NT2/D1 (cell line): ENCODE results near the gene ZNF600.
"Not testable (repeated sequence)": the region's sequence is repeated elsewhere in the genome, so short reads cannot be mapped to it uniquely, and the experiment has no call there.

Experiments used
- DNase-seq: peaks from one replicate; pipeline ENCODE4 v3.0.0-alpha.2; 2011; ENCODE audit warnings: low read depth, low spot score
- H3K27me3 ChIP-seq: 2 replicates; pipeline ENCODE4 v1.6.0; 2011; ENCODE audit warnings: mild to moderate bottlenecking; ENCODE audit not compliant: insufficient read length, insufficient read depth
- H3K36me3 ChIP-seq: 2 replicates; pipeline ENCODE4 v1.6.1; 2011; ENCODE audit warnings: mild to moderate bottlenecking, low read length, mixed read lengths; ENCODE audit not compliant: insufficient read depth, insufficient read length
- H3K4me1 ChIP-seq: 2 replicates; pipeline ENCODE4 v1.5.1; 2011; ENCODE audit not compliant: insufficient read depth, insufficient read length
- H3K4me3 ChIP-seq: 2 replicates; pipeline ENCODE4 v1.5.1; 2011; ENCODE audit warnings: low read depth; ENCODE audit not compliant: insufficient read length
- H3K9ac ChIP-seq: 2 replicates; pipeline ENCODE4 v1.6.0; 2011; ENCODE audit warnings: low read depth; ENCODE audit not compliant: insufficient read length
- H3K9me3 ChIP-seq: 2 replicates; pipeline ENCODE4 v1.5.1; 2011; ENCODE audit warnings: mild to moderate bottlenecking, low read length; ENCODE audit not compliant: insufficient read depth
- SUZ12 ChIP-seq: IDR thresholded peaks from 2 replicates; pipeline ENCODE4 v1.6.1; 2011; ENCODE audit not compliant: insufficient read length, insufficient read depth; ENCODE audit errors: extremely low read depth
- YY1 ChIP-seq: IDR thresholded peaks from 2 replicates; pipeline ENCODE4 v1.6.1; 2011; ENCODE audit not compliant: insufficient read length, insufficient read depth
- ZNF274 ChIP-seq: IDR thresholded peaks from 2 replicates; pipeline ENCODE4 v1.6.1; 2011; ENCODE audit warnings: mild to moderate bottlenecking, low read depth, low read length

ZNF600 gene

GRCh38 chr19:52749780-52750179, 36.8 kb downstream of the ZNF600 start:
- Histone ChIP-seq H3K9ac (no peak overlapping the region), H3K36me3 (no peaks in the 10 kb centered on the region), H3K4me3 (no peak overlapping the region), H3K27me3 (no peaks in the 10 kb centered on the region), H3K9me3 (peaks cover 5% of the 10 kb centered on the region; the same call in 1 of the 2 replicates), H3K4me1 (no peaks in the 10 kb centered on the region)
- no peak for TF ChIP-seq ZNF274
- no peak for TF ChIP-seq YY1
- no peak for TF ChIP-seq SUZ12
- DNase-seq, result no peak

GRCh38 chr19:52748336-52748950, 38.1 kb downstream of the ZNF600 start:
- H3K36me3 ChIP-seq, result no peaks in the 10 kb centered on the region
- no peak for DNase-seq
- H3K4me1 ChIP-seq, result no peaks in the 10 kb centered on the region
- no peak overlapping the region for H3K4me3 ChIP-seq
- no peaks in the 10 kb centered on the region for H3K9me3 ChIP-seq
- no peak for TF ChIP-seq SUZ12
- TF ChIP-seq YY1, result no peak
- TF ChIP-seq ZNF274, result no peak
- no peak overlapping the region for H3K9ac ChIP-seq
- no peaks in the 10 kb centered on the region for H3K27me3 ChIP-seq

- H3K9ac ChIP-seq, H3K36me3 ChIP-seq, H3K4me3 ChIP-seq, H3K4me1 ChIP-seq, H3K9me3 ChIP-seq, DNase-seq, H3K27me3 ChIP-seq: not testable (repeated sequence)
Observed at GRCh38 chr19:52745919-52746318, 40.7 kb downstream of the ZNF600 start.

GRCh38 chr19:52743091-52743490, 43.5 kb downstream of the ZNF600 start:
- Histone ChIP-seq H3K9ac (no peak overlapping the region), H3K9me3 (no peaks in the 10 kb centered on the region), H3K4me1 (peaks cover 3% of the 10 kb centered on the region), H3K36me3 (no peaks in the 10 kb centered on the region), H3K4me3 (no peak overlapping the region), H3K27me3 (no peaks in the 10 kb centered on the region)
- DNase-seq, result no peak
- TF ChIP-seq SUZ12, result no peak

GRCh38 chr19:52742516-52742915, 44.1 kb downstream of the ZNF600 start:
- Histone ChIP-seq H3K9ac (no peak overlapping the region), H3K4me1 (peaks cover 3% of the 10 kb centered on the region), H3K4me3 (no peak overlapping the region), H3K27me3 (no peaks in the 10 kb centered on the region), H3K9me3 (no peaks in the 10 kb centered on the region), H3K36me3 (no peaks in the 10 kb centered on the region)
- TF ChIP-seq ZNF274 (no peak), SUZ12 (no peak), YY1 (no peak)
- DNase-seq, result no peak

GRCh38 chr19:52741951-52742485, 44.6 kb downstream of the ZNF600 start:
- no peak overlapping the region for H3K9ac ChIP-seq
- H3K27me3 ChIP-seq, result no peaks in the 10 kb centered on the region
- no peaks in the 10 kb centered on the region for H3K9me3 ChIP-seq
- TF ChIP-seq SUZ12 (no peak), ZNF274 (no peak), YY1 (no peak)
- H3K4me3 ChIP-seq, result no peak overlapping the region
- no peaks in the 10 kb centered on the region for H3K36me3 ChIP-seq
- no peak for DNase-seq
- peaks cover 3% of the 10 kb centered on the region for H3K4me1 ChIP-seq

GRCh38 chr19:52741371-52741770, 45.2 kb downstream of the ZNF600 start:
- DNase-seq, H3K9ac ChIP-seq, H3K4me1 ChIP-seq, H3K4me3 ChIP-seq, H3K36me3 ChIP-seq, H3K27me3 ChIP-seq, H3K9me3 ChIP-seq: not testable (repeated sequence)

- DNase-seq, result no peak
- Histone ChIP-seq H3K9me3 (no peaks in the 10 kb centered on the region), H3K4me1 (peaks cover 3% of the 10 kb centered on the region), H3K9ac (no peak overlapping the region), H3K36me3 (no peaks in the 10 kb centered on the region), H3K4me3 (no peak overlapping the region), H3K27me3 (no peaks in the 10 kb centered on the region)
- TF ChIP-seq ZNF274 (no peak), SUZ12 (no peak), YY1 (no peak)
Observed at GRCh38 chr19:52739576-52739975, 47.0 kb downstream of the ZNF600 start.
